BE2C (cell line): Measurements from ENCODE around the gene PLAAT2.
"Not testable (repeated sequence)": the region's sequence is repeated elsewhere in the genome, so short reads cannot be mapped to it uniquely, and the experiment has no call there.

ENCODE experiments used
- DNase-seq: peaks from one replicate; pipeline ENCODE4 v3.0.0-alpha.2; 2020
- H3K27me3 ChIP-seq: fragments of 250-450 bp; sonication (Bioruptor Pico); 2 replicates; pipeline ENCODE4 v1.5.1; 2020; ENCODE audit warnings: mild to moderate bottlenecking
- H3K36me3 ChIP-seq: fragments of 250-450 bp; sonication (Bioruptor Pico); 2 replicates; pipeline ENCODE4 v1.5.1; 2020; ENCODE audit warnings: mild to moderate bottlenecking
- H3K4me1 ChIP-seq: fragments of 250-450 bp; sonication (Bioruptor Pico); 2 replicates; pipeline ENCODE4 v1.5.1; 2020
- H3K4me3 ChIP-seq: 2 replicates; pipeline ENCODE4 v1.5.1; 2011; ENCODE audit warnings: low read depth, low read length
- H3K9me3 ChIP-seq: fragments of 250-450 bp; sonication (Bioruptor Pico); 2 replicates; pipeline ENCODE4 v1.5.1; 2020
- TF ChIP-seq, protein P1 (sequence below): IDR thresholded peaks from 2 replicates; pipeline ENCODE4 v1.5.1; 2012; ENCODE audit warnings: mild to moderate bottlenecking, low read depth, low read length

Gene PLAAT2

DNA sequence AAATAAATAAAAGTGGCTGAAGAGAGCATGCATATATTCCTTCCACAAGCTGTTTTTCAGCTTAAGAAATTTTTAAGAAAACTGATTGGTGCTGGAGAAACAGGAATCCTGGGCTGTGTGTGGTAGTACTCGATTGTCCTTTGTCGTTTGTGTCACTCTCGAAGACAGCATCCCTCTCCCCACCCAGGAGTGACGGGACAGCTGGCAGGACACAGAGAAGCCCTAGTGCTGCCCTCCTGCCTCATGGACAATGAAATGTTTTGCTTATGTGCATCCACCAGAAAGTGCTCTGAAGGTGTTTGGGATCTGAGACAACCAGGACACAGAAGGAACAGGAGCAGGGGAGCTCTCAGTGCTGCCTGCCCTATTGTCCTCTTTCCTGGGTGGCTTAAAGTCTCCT, 13.8 kb downstream of the PLAAT2 start:
- Histone ChIP-seq H3K4me3 (no peak overlapping the region), H3K27me3 (no peaks in the 10 kb centered on the region), H3K4me1 (no peaks in the 10 kb centered on the region), H3K36me3 (no peaks in the 10 kb centered on the region), H3K9me3 (no peaks in the 10 kb centered on the region)
- DNase-seq: no peak
- TF ChIP-seq, protein P1, sequence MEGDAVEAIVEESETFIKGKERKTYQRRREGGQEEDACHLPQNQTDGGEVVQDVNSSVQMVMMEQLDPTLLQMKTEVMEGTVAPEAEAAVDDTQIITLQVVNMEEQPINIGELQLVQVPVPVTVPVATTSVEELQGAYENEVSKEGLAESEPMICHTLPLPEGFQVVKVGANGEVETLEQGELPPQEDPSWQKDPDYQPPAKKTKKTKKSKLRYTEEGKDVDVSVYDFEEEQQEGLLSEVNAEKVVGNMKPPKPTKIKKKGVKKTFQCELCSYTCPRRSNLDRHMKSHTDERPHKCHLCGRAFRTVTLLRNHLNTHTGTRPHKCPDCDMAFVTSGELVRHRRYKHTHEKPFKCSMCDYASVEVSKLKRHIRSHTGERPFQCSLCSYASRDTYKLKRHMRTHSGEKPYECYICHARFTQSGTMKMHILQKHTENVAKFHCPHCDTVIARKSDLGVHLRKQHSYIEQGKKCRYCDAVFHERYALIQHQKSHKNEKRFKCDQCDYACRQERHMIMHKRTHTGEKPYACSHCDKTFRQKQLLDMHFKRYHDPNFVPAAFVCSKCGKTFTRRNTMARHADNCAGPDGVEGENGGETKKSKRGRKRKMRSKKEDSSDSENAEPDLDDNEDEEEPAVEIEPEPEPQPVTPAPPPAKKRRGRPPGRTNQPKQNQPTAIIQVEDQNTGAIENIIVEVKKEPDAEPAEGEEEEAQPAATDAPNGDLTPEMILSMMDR: no peak

DNA sequence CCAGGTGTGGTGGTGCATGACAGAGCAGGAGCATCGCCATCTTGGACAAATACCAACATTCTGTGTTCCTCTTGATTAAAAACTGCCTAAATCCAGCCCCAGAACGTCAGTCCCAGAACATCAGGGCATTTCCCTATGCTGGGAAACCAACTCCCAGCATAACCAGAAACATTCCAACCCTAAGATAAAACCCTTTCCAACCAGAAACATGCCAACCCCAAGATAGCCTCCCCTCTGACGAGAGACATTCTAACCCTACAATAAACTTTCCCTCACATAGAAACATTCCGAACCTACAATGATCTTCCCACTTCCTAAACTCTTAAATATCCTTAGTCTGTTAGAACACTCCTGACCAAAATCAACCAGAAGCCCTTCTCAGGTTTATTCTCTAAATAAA, 15.0 kb downstream of the PLAAT2 start:
- TF ChIP-seq, protein P1: no peak
- Histone ChIP-seq H3K4me3 (no peak overlapping the region), H3K4me1 (no peaks in the 10 kb centered on the region), H3K9me3 (no peaks in the 10 kb centered on the region), H3K36me3 (no peaks in the 10 kb centered on the region), H3K27me3 (no peaks in the 10 kb centered on the region)
- no peak for DNase-seq

DNA sequence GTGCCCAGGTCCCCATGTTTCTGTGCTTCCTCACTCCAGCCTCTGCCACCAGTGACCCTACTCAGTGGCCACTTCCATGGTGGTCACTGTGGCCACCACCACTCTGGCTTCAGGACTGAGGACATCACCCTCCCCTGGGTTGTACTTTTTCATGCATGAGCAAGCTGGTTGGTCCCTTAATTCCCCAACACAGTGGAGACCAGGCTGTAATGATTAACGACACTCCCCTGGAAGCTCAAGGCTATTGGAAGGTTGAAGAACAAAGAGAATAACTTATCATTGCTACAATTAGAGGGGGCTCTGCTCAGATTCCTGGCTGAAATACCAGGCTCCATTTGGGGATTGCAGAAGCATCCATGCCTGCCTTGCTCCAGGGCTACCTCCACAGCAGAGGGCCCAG, 16.1 kb downstream of the PLAAT2 start:
- DNase-seq: no peak

DNA sequence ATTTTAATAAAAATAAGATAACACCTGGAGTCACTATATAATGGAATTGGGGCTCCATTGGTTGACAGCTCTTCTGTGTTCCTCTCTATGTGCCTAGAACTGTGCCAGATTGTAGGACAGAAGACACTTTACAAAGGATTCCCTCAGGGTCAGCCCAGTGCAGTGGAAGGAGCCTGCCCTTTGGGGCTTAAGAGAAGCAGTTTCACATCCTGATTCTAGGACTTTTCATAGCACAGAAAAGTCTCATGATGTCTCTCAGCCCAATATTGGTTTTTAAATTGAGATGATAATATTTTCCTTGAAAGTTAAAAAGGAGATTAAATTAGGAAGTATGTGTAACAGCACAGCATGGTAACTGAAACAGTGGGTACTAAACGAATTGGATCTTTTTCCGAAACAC, 19.5 kb downstream of the PLAAT2 start:
- no peak overlapping the region for H3K4me3 ChIP-seq
- TF ChIP-seq, protein P1: no peak
- H3K27me3 ChIP-seq: no peaks in the 10 kb centered on the region
- H3K4me1 ChIP-seq: no peaks in the 10 kb centered on the region
- H3K9me3 ChIP-seq: no peaks in the 10 kb centered on the region
- no peak for DNase-seq
- H3K36me3 ChIP-seq: no peaks in the 10 kb centered on the region

More for the DNA sequence above, 16.1 kb downstream of the PLAAT2 start:
- Histone ChIP-seq H3K9me3 (no peaks in the 10 kb centered on the region), H3K27me3 (no peaks in the 10 kb centered on the region), H3K4me3 (no peak overlapping the region), H3K36me3 (no peaks in the 10 kb centered on the region), H3K4me1 (no peaks in the 10 kb centered on the region)
- TF ChIP-seq, protein P1: no peak

DNA sequence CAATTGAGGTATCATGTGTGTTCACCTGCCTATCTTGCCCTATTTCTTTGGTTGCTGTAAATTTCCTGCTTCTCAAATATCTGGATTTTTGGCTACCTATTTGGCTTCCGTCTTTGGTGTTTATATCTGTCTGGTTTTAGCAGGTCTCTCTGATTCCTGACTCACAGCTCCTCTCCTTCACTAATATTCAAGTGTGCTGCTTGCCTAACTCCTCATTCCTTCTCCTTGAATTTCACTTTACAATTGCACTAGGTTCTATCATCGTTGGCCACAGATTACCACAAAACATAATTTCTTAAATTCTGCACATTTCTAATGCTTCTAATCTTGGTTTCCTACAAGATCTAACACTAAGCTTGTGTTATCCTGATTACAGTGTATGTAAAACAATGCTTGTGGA, 20.7 kb downstream of the PLAAT2 start:
- not testable (repeated sequence) for H3K27me3 ChIP-seq, H3K36me3 ChIP-seq, H3K4me3 ChIP-seq, H3K4me1 ChIP-seq, DNase-seq, H3K9me3 ChIP-seq

- H3K4me1 ChIP-seq: no peaks in the 10 kb centered on the region
- H3K27me3 ChIP-seq: no peaks in the 10 kb centered on the region
- DNase-seq: no peak
- no peaks in the 10 kb centered on the region for H3K36me3 ChIP-seq
- no peak overlapping the region; the same call in 1 of the 2 replicates for H3K4me3 ChIP-seq
- no peaks in the 10 kb centered on the region for H3K9me3 ChIP-seq
- TF ChIP-seq, protein P1: no peak
Measured at GRCh38 chr11:63537293-63538101, 25.7 kb downstream of the PLAAT2 start.
